Fibroblast of the aortic adventitia (primary cell): ENCODE results near the gene KANK4. TPM values are rescaled to one million over a fixed set of nuclear protein-coding genes. Genes with fewer than 3 reads are reported as not detected.

Source experiments
- DNase-seq: peaks from one replicate; pipeline ENCODE4 v3.0.0-alpha.2; 2010; ENCODE audit warnings: low read depth
- H3K4me3 ChIP-seq: 2 replicates; pipeline ENCODE4 v1.5.1; 2011; ENCODE audit warnings: low read depth, mild to moderate bottlenecking, control low read depth, low read length, moderate library complexity
- CTCF ChIP-seq: IDR thresholded peaks from 2 replicates; pipeline ENCODE4 v1.5.1; 2011; ENCODE audit warnings: mild to moderate bottlenecking, low read length, control low read depth, inconsistent platforms; ENCODE audit not compliant: insufficient read depth
- total RNA-seq: library from RNA; depleted of rRNA; stranded (reverse); fragments of >200 nt; gene quantifications from 2 replicates; pipeline ENCODE4 v1.2.3, GENCODE V29; 2012; ENCODE audit warnings: low replicate concordance

The KANK4 gene
- total RNA-seq, 1 donor = 0.09 TPM

GRCh38 chr1:62213075-62213914 lies 105.9 kb downstream of the KANK4 start:
- no peak for DNase-seq
- no peak for TF ChIP-seq CTCF
- H3K4me3 ChIP-seq = no peak overlapping the region

GRCh38 chr1:62212411-62212810 lies 106.8 kb downstream of the KANK4 start:
- DNase-seq = no peak
- H3K4me3 ChIP-seq = no peak overlapping the region
- no peak for TF ChIP-seq CTCF

- DNase-seq = no peak
- TF ChIP-seq CTCF = no peak
- no peak overlapping the region for H3K4me3 ChIP-seq
Observed at GRCh38 chr1:62210960-62211359, 108.3 kb downstream of the KANK4 start.

- DNase-seq = no peak
- no peak overlapping the region for H3K4me3 ChIP-seq
- TF ChIP-seq CTCF = no peak
Observed at GRCh38 chr1:62209931-62210595, 109.2 kb downstream of the KANK4 start.

GRCh38 chr1:62208970-62209369 lies 110.3 kb downstream of the KANK4 start:
- no peak for TF ChIP-seq CTCF
- no peak overlapping the region for H3K4me3 ChIP-seq
- DNase-seq = no peak

GRCh38 chr1:62208087-62208486 lies 111.1 kb downstream of the KANK4 start:
- TF ChIP-seq CTCF = no peak
- DNase-seq = no peak
- no peak overlapping the region for H3K4me3 ChIP-seq

GRCh38 chr1:62207187-62207586 lies 112.0 kb downstream of the KANK4 start:
- TF ChIP-seq CTCF = no peak
- no peak for DNase-seq
- no peak overlapping the region for H3K4me3 ChIP-seq
